COLO668 (cell line): ENCODE measurements around the gene TRIM29.

Source experiments
- DNase-seq: peaks from one replicate; lab custom pipeline; 2025; ENCODE audit not compliant: unreplicated experiment; lab: John Stamatoyannopoulos, UW

The TRIM29 gene

GRCh38 chr11:120123946-120124345 is 14.0 kb downstream of the TRIM29 start:
- DNase-seq, result no peak

- no peak for DNase-seq
Observed at GRCh38 chr11:120122924-120123683, 14.8 kb downstream of the TRIM29 start.

- no peak for DNase-seq
Observed at GRCh38 chr11:120121914-120122473, 15.9 kb downstream of the TRIM29 start.

GRCh38 chr11:120121336-120121735 is 16.6 kb downstream of the TRIM29 start:
- no peak for DNase-seq

- DNase-seq, result no peak
Observed at GRCh38 chr11:120120805-120121335, 17.0 kb downstream of the TRIM29 start.

- DNase-seq, result no peak
Observed at GRCh38 chr11:120119121-120119520, 18.8 kb downstream of the TRIM29 start.

GRCh38 chr11:120117991-120118390 is 19.9 kb downstream of the TRIM29 start:
- DNase-seq, result no peak

GRCh38 chr11:120116966-120117365 is 20.9 kb downstream of the TRIM29 start:
- DNase-seq, result no peak

- no peak for DNase-seq
Observed at GRCh38 chr11:120115272-120116000, 22.5 kb downstream of the TRIM29 start.

- no peak for DNase-seq
Observed at GRCh38 chr11:120112174-120112796, 25.6 kb downstream of the TRIM29 start.

GRCh38 chr11:120109531-120109930 is 28.4 kb downstream of the TRIM29 start:
- DNase-seq, result no peak

GRCh38 chr11:120108785-120109168 is 29.1 kb downstream of the TRIM29 start:
- DNase-seq, result no peak

GRCh38 chr11:120108154-120108784 is 29.6 kb downstream of the TRIM29 start:
- peak; percentile 41 for DNase-seq

- no peak for DNase-seq
Observed at GRCh38 chr11:120107692-120108091, 30.2 kb downstream of the TRIM29 start.

GRCh38 chr11:120106354-120107150 is 31.4 kb downstream of the TRIM29 start:
- no peak for DNase-seq

GRCh38 chr11:120105576-120105975 is 32.3 kb downstream of the TRIM29 start:
- DNase-seq, result no peak

GRCh38 chr11:120104041-120104565 is 33.8 kb downstream of the TRIM29 start:
- no peak for DNase-seq

- no peak for DNase-seq
Observed at GRCh38 chr11:120102864-120103122, 35.1 kb downstream of the TRIM29 start.

GRCh38 chr11:120102050-120102863 is 35.7 kb downstream of the TRIM29 start:
- DNase-seq, result no peak
